ENCODE results near the gene CHKB.

GRCh38 chr22:50579752-50580151, 2.9 kb downstream of the CHKB start:
- no peak for TF ChIP-seq EZH2 (IDR thresholded peaks at IDR 0.05; ENCODE audit: borderline replicate concordance, low read length)
- no peak for TF ChIP-seq CTCF (IDR thresholded peaks at IDR 0.05; ENCODE audit: low read length)
